Panc1 (cell line): ENCODE results near the gene GHDC. TPM values are rescaled to one million over a fixed set of nuclear protein-coding genes. Genes with fewer than 3 reads are reported as not detected.

Experiments used
- ATAC-seq: fragments of 200-7000 bp; cut with Tn5 transposase; 2 replicates; pipeline ENCODE4 v1.9.1; 2020; ENCODE audit warnings: mild to moderate bottlenecking, moderate library complexity
- BruUV-seq: library from RNA; stranded (reverse); fragments of 400-500 nt; replicated peaks from 2 replicates; lab custom pipeline; 2021; lab: Mats Ljungman, UMichigan
- CTCF ChIA-PET: fragments of 300-600 bp; sonication (Branson Sonifier 250); formaldehyde crosslinking; loops from one replicate; lab custom pipeline; 2022; ENCODE audit warnings: antibody characterized with exemption; lab: Charles Lee
- POLR2A ChIA-PET: fragments of 300-600 bp; sonication (Branson Sonifier 250); formaldehyde crosslinking; loops from one replicate; lab custom pipeline; 2022; ENCODE audit warnings: antibody characterized with exemption; lab: Charles Lee
- DNase-seq: peaks from one replicate; pipeline ENCODE4 v3.0.0-alpha.2; 2010; ENCODE audit warnings: low read depth, low spot score
- H3K27ac ChIP-seq: 2 replicates; pipeline ENCODE4 v1.5.1; 2011; ENCODE audit warnings: mild to moderate bottlenecking, low read length, inconsistent platforms
- H3K27me3 ChIP-seq: fragments of 200-500 bp; sonication (Bioruptor generic); 2 replicates; pipeline ENCODE4 v1.6.0; 2014; ENCODE audit warnings: low read length, inconsistent platforms; ENCODE audit not compliant: control insufficient read depth, insufficient read depth
- H3K36me3 ChIP-seq: fragments of 200-500 bp; sonication (Bioruptor generic); 2 replicates; pipeline ENCODE4 v1.5.1; 2014; ENCODE audit warnings: inconsistent platforms, mild to moderate bottlenecking, low read length, moderate library complexity; ENCODE audit not compliant: control insufficient read depth, insufficient read depth
- H3K4me1 ChIP-seq: 2 replicates; pipeline ENCODE4 v1.5.1; 2011; ENCODE audit warnings: inconsistent platforms, mild to moderate bottlenecking, low read length, moderate library complexity; ENCODE audit not compliant: control insufficient read depth, insufficient read depth
- H3K4me3 ChIP-seq, 2 experiments: 2 replicates each; pipeline ENCODE4 v1.5.1; 2011 to 2012; ENCODE audit warnings: low read depth in 2 of 2, low read length in 2 of 2, mild to moderate bottlenecking in 2 of 2, inconsistent platforms in 1 of 2, moderate library complexity in 1 of 2
- H3K9me3 ChIP-seq: fragments of 200-500 bp; sonication (Bioruptor generic); 2 replicates; pipeline ENCODE4 v1.5.1; 2014; ENCODE audit warnings: low read depth, mild to moderate bottlenecking, inconsistent platforms, low read length, moderate library complexity; ENCODE audit not compliant: control insufficient read depth, insufficient read depth
- CTCF ChIP-seq: fragments of 450-650 bp; IDR thresholded peaks from 2 replicates; pipeline ENCODE4 v1.5.1; 2017; ENCODE audit warnings: mild to moderate bottlenecking
- POLR2AphosphoS5 ChIP-seq: IDR thresholded peaks from 2 replicates; pipeline ENCODE4 v1.6.1; 2012; ENCODE audit warnings: mild to moderate bottlenecking, low read depth, low read length, moderate library complexity
- REST ChIP-seq, 2 experiments: IDR thresholded peaks; 2 replicates each; pipeline ENCODE4 v1.6.1; 2011 to 2012; ENCODE audit warnings: low read depth in 2 of 2, control low read depth in 1 of 2, low read length in 1 of 2, mild to moderate bottlenecking in 1 of 2, moderate library complexity in 1 of 2; ENCODE audit not compliant: insufficient read depth in 1 of 2
- SIN3A ChIP-seq: IDR thresholded peaks from 2 replicates; pipeline ENCODE4 v1.6.1; 2012; ENCODE audit warnings: low read depth, mild to moderate bottlenecking, low read length, moderate library complexity, borderline replicate concordance; ENCODE audit not compliant: insufficient read depth
- TCF7L2 ChIP-seq: IDR thresholded peaks from 2 replicates; pipeline ENCODE4 v1.6.1; 2011; ENCODE audit warnings: mild to moderate bottlenecking, low read depth, low read length, inconsistent platforms
- in situ Hi-C: cut with HindIII; loops from 2 replicates; pipeline ENCODE4 v1.10.0; 2016; ENCODE audit warnings: low sequenced_read_pairs, low pct_unique_long_range_greater_than_20kb
- intact Hi-C: fragments of 100-400 bp; cut with micrococcal nuclease; formaldehyde crosslinking; loops from one replicate; pipeline ENCODE4 v1.10.0; 2022; ENCODE audit not compliant: unreplicated experiment
- total RNA-seq: library from RNA; stranded (reverse); gene quantifications from one replicate; pipeline ENCODE4 v1.2.1, GENCODE V29; 2021; ENCODE audit not compliant: unreplicated experiment

GHDC gene
- total RNA-seq, 1 experiment from 2014 or later: 21.8 TPM

GRCh38 chr17:42160531-42160910 is 33.8 kb downstream of the GHDC start:
- in situ Hi-C loops (no loop called here), intact Hi-C loops (no loop called here)
- no peaks in the 10 kb centered on the region for H3K36me3 ChIP-seq
- H3K4me3 ChIP-seq: no peak overlapping the region
- POLR2A ChIA-PET: no interaction called here
- TF ChIP-seq POLR2AphosphoS5: no peak
- TF ChIP-seq REST (IDR thresholded peaks at IDR 0.05; ENCODE audit: insufficient read depth in 1 of 2, low read depth in 2 of 2, low read length in 1 of 2): no peak
- TF ChIP-seq CTCF: no peak
- TF ChIP-seq TCF7L2: no peak
- TF ChIP-seq SIN3A: no peak
- no peak overlapping the region for H3K27ac ChIP-seq
- H3K9me3 ChIP-seq: no peaks in the 10 kb centered on the region
- H3K4me1 ChIP-seq: no peaks in the 10 kb centered on the region
- CTCF ChIA-PET: no interaction called here
- no peaks in the 10 kb centered on the region for H3K27me3 ChIP-seq
- ATAC-seq (no peak), DNase-seq (no peak)
- no TSS peak for BruUV-seq

GRCh38 chr17:42159796-42160530 is 34.3 kb downstream of the GHDC start:
- no TSS peak for BruUV-seq
- Histone ChIP-seq H3K36me3 (no peaks in the 10 kb centered on the region), H3K27me3 (no peaks in the 10 kb centered on the region), H3K27ac (no peak overlapping the region), H3K4me1 (no peaks in the 10 kb centered on the region), H3K9me3 (no peaks in the 10 kb centered on the region), H3K4me3 (no peak overlapping the region)
- POLR2A ChIA-PET: no interaction called here
- no peak for ATAC-seq
- in situ Hi-C loops: no loop called here
- no peak for DNase-seq
- TF ChIP-seq REST (IDR thresholded peaks at IDR 0.05; ENCODE audit: insufficient read depth in 1 of 2, low read depth in 2 of 2, low read length in 1 of 2) (no peak), TCF7L2 (no peak), SIN3A (no peak), POLR2AphosphoS5 (no peak), CTCF (no peak)
- CTCF ChIA-PET: no interaction called here
- intact Hi-C loops: no loop called here
